CD4-positive, alpha-beta T cell treated with Interleukin-6 at 100 ng/mL for 8 hours (primary cell): ENCODE results near the gene CABCOCO1.
"Not testable (repeated sequence)": the region's sequence is repeated elsewhere in the genome, so short reads cannot be mapped to it uniquely, and the experiment has no call there.

Experiments
- DNase-seq: peaks from one replicate; pipeline ENCODE4 v3.0.0-alpha.2; 2020; ENCODE audit warnings: mixed read lengths, low spot score

CABCOCO1 gene

GRCh38 chr10:61643316-61643751 is 19.4 kb upstream of the CABCOCO1 start:
- DNase-seq = no peak

GRCh38 chr10:61653699-61654098 is 9.0 kb upstream of the CABCOCO1 start:
- no peak for DNase-seq

GRCh38 chr10:61655335-61655851 is 7.3 kb upstream of the CABCOCO1 start:
- DNase-seq = no peak

- no peak for DNase-seq
Measured at GRCh38 chr10:61663466-61663865, 737 bp downstream of the CABCOCO1 start.

GRCh38 chr10:61664985-61665384 is 2.3 kb downstream of the CABCOCO1 start:
- DNase-seq = no peak

GRCh38 chr10:61669161-61669725 is 6.5 kb downstream of the CABCOCO1 start:
- DNase-seq = no peak

GRCh38 chr10:61669849-61670248 is 7.1 kb downstream of the CABCOCO1 start:
- no peak for DNase-seq

GRCh38 chr10:61673360-61673759 is 10.6 kb downstream of the CABCOCO1 start:
- DNase-seq = no peak

- DNase-seq = no peak
Measured at GRCh38 chr10:61682323-61682722, 19.6 kb downstream of the CABCOCO1 start.

- DNase-seq = no peak
Measured at GRCh38 chr10:61683319-61683718, 20.6 kb downstream of the CABCOCO1 start.

- DNase-seq = no peak
Measured at GRCh38 chr10:61684894-61685507, 22.3 kb downstream of the CABCOCO1 start.

GRCh38 chr10:61688551-61689308 is 26.0 kb downstream of the CABCOCO1 start:
- DNase-seq = no peak

- not testable (repeated sequence) for DNase-seq
Measured at GRCh38 chr10:61691667-61692066, 28.9 kb downstream of the CABCOCO1 start.

- DNase-seq = no peak
Measured at GRCh38 chr10:61692447-61693010, 29.8 kb downstream of the CABCOCO1 start.

GRCh38 chr10:61698968-61699655 is 36.4 kb downstream of the CABCOCO1 start:
- DNase-seq = no peak

- no peak for DNase-seq
Measured at GRCh38 chr10:61701055-61701705, 38.5 kb downstream of the CABCOCO1 start.

GRCh38 chr10:61701706-61702105 is 39.0 kb downstream of the CABCOCO1 start:
- no peak for DNase-seq

GRCh38 chr10:61702584-61702983 is 39.9 kb downstream of the CABCOCO1 start:
- no peak for DNase-seq

GRCh38 chr10:61705022-61705613 is 42.4 kb downstream of the CABCOCO1 start:
- DNase-seq = no peak

GRCh38 chr10:61708846-61709245 is 46.1 kb downstream of the CABCOCO1 start:
- DNase-seq = no peak

GRCh38 chr10:61712105-61712504 is 49.4 kb downstream of the CABCOCO1 start:
- DNase-seq = not testable (repeated sequence)
